Calu3 (cell line): Measurements from ENCODE around the gene ZNF630. TPM values are rescaled to one million over a fixed set of nuclear protein-coding genes. Genes with fewer than 3 reads are reported as not detected.
"Not testable (repeated sequence)": the region's sequence is repeated elsewhere in the genome, so short reads cannot be mapped to it uniquely, and the experiment has no call there.

Experiments used
- BruUV-seq: library from RNA; stranded (reverse); fragments of 400-500 nt; replicated peaks from 2 replicates; lab custom pipeline; 2021; lab: Mats Ljungman, UMichigan
- CTCF ChIA-PET: fragments of 300-600 bp; sonication (Branson Sonifier 250); formaldehyde crosslinking; loops from one replicate; lab custom pipeline; 2022; ENCODE audit warnings: antibody characterized with exemption; lab: Charles Lee
- DNase-seq: peaks from one replicate; pipeline ENCODE4 v3.0.0; 2022
- H3K27ac Mint-ChIP-seq: one replicate; pipeline ENCODE4 v1.8.0; 2022; ENCODE audit warnings: mixed read lengths; ENCODE audit not compliant: unreplicated experiment
- H3K27me3 Mint-ChIP-seq: one replicate; pipeline ENCODE4 v1.8.0; 2022; ENCODE audit warnings: mixed read lengths; ENCODE audit not compliant: unreplicated experiment
- H3K36me3 Mint-ChIP-seq: one replicate; pipeline ENCODE4 v1.8.0; 2022; ENCODE audit warnings: mild to moderate bottlenecking, moderate library complexity, mixed read lengths; ENCODE audit not compliant: insufficient read depth, unreplicated experiment
- H3K4me1 Mint-ChIP-seq: one replicate; pipeline ENCODE4 v1.8.0; 2022; ENCODE audit warnings: mild to moderate bottlenecking, low read depth, mixed read lengths; ENCODE audit not compliant: unreplicated experiment
- H3K4me3 Mint-ChIP-seq: one replicate; pipeline ENCODE4 v1.8.0; 2022; ENCODE audit warnings: mild to moderate bottlenecking, low read depth, moderate library complexity, mixed read lengths; ENCODE audit not compliant: unreplicated experiment
- H3K9me3 Mint-ChIP-seq: one replicate; pipeline ENCODE4 v1.8.0; 2022; ENCODE audit warnings: low read depth, mixed read lengths; ENCODE audit not compliant: unreplicated experiment
- intact Hi-C: fragments of 100-400 bp; cut with micrococcal nuclease; formaldehyde crosslinking; loops from one replicate; pipeline ENCODE4 v1.10.0; 2022; ENCODE audit not compliant: unreplicated experiment
- total RNA-seq: library from RNA; stranded (reverse); gene quantifications from 2 replicates; pipeline ENCODE4 v1.2.3, GENCODE V29; 2022

ZNF630 gene
- total RNA-seq, 1 experiment from 2014 or later = 2.6 TPM

DNA sequence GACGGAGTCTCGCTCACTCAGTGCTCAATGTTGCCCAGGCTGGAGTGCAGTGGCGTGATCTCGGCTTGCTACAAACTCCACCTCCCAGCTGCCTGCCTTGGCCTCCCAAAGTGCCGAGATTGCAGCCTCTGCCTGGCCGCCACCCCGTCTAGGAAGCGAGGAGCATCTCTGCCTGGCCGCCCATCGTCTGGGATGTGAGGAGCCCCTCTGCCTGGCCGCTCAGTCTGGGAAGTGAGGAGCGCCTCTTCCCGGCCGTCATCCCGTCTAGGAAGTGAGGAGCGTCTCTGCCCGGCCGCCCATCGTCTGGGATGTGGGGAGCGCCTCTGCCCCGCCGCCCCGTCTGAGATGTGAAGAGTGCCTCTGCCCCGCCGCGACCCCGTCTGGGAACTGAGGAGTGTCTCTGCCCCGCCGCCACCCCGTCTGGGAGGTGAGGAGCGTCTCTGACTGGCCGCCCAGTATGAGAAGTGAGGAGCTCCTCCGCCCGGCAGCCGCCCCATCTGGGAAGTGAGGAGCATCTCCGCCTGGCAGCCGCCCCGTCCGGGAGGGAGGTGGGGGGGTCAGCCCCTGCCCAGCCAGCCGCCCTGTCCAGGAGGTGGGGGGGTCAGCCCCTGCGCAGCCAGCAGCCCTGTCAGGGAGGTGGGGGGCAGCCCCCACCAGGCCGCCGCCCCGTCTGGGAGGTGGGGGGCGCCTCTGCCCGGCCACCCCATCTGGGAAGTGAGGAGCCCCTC, 54.7 kb downstream of the ZNF630 start:
- CTCF ChIA-PET, H3K9me3 Mint-ChIP-seq, H3K4me1 Mint-ChIP-seq, DNase-seq, BruUV-seq, intact Hi-C loops, H3K4me3 Mint-ChIP-seq, H3K27me3 Mint-ChIP-seq, H3K27ac Mint-ChIP-seq: not testable (repeated sequence)
- H3K36me3 Mint-ChIP-seq = peaks cover 14% of the 10 kb centered on the region

DNA sequence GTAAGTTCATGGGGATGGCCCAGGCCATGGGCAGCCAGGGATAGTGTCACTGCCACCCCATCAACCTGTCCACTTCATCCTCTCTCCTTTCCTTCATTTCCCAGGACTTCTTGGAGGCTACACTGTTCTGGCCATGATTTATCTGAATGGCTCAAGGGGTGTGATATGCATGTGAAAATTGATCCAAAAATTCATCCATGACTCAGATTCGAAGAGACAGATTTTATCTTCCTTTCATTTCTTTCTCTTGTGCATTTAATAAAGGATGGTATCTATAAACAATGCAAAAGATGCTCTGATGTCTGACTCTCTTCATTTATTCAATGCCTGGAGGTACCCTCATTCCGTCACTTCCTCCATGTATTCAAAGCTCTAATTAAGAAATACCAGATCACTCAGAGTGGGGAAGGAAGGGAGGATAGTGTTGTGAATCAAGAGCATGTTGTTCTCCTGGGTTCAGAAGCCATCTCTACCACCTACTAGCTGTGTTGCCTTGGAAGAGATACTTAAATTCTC, 61.9 kb downstream of the ZNF630 start:
- H3K27ac Mint-ChIP-seq, H3K9me3 Mint-ChIP-seq, DNase-seq, intact Hi-C loops, CTCF ChIA-PET, H3K4me3 Mint-ChIP-seq, H3K4me1 Mint-ChIP-seq, BruUV-seq, H3K36me3 Mint-ChIP-seq: not testable (repeated sequence)
- peaks cover 12% of the 10 kb centered on the region for H3K27me3 Mint-ChIP-seq

Other genes starting within 250 kb of the ZNF630 start
- 10.5 and 10.7 TPM in 2 replicates for gene ZNF81, start 234.7 kb downstream of the ZNF630 start, total RNA-seq
- gene ZNF182, start 67.7 kb downstream of the ZNF630 start, total RNA-seq = 7.3 and 8.1 TPM in 2 replicates
- not detected in 2 replicates for gene SPACA5, start 64.7 kb downstream of the ZNF630 start, total RNA-seq
- gene SPACA5B, start 59.0 kb upstream of the ZNF630 start, total RNA-seq = not detected in 2 replicates
- not detected in 2 replicates for gene SSX5, start 125.2 kb upstream of the ZNF630 start, total RNA-seq
- gene SSX1, start 183.8 kb upstream of the ZNF630 start, total RNA-seq = not detected in 2 replicates